ENCODE results near the gene TAS2R30.

DNA sequence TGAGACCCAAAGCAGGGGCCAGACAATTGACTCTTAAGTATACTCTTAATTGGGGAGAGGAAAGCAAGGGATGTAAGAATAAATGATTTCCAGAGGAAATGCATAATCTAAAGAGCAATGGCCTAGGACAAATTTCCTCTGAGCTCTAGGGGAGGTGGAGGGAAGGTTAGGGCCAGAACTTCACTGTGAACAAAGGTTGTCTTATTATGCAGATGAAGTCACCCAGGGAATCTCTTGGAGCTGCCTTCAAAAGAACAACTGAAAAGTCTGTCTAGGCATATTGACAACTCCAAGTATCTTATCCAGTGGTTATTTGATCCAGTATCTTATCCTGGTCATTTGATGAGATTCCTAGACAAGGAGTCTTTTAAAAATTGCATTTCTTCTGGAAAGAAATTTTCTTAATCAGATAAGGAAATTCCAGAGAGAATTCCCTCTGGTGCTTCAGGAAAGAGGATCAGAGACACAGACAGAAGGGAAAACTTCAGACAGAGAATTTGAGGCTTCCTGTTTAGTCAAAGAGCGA, 20.0 kb upstream of the TAS2R30 start:
- no peak for TF ChIP-seq POLR2A (IDR thresholded peaks at IDR 0.05)
- TF ChIP-seq, protein P1, sequence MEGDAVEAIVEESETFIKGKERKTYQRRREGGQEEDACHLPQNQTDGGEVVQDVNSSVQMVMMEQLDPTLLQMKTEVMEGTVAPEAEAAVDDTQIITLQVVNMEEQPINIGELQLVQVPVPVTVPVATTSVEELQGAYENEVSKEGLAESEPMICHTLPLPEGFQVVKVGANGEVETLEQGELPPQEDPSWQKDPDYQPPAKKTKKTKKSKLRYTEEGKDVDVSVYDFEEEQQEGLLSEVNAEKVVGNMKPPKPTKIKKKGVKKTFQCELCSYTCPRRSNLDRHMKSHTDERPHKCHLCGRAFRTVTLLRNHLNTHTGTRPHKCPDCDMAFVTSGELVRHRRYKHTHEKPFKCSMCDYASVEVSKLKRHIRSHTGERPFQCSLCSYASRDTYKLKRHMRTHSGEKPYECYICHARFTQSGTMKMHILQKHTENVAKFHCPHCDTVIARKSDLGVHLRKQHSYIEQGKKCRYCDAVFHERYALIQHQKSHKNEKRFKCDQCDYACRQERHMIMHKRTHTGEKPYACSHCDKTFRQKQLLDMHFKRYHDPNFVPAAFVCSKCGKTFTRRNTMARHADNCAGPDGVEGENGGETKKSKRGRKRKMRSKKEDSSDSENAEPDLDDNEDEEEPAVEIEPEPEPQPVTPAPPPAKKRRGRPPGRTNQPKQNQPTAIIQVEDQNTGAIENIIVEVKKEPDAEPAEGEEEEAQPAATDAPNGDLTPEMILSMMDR (IDR thresholded peaks at IDR 0.05) = no peak
